ENCODE data around the gene GRAP2.

DNA sequence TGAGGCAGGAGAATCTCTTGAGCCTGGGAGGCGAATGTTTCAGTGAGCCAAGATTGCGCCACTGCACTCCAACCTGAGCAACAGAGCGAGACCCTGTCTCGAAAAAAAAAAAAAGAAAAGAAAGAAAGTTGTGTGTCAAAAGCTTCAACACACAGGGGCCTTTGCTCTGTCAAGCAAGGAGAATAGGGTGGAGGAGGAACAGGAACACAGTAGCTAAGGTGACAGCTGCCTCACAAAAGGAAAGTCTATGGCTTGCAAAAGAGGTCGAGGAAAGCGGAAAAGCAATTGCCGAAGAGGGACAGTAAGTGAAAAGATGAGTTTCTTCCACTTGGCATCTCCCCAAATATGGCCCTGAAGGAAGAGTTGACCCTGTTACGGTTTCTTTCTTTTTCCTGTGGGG, 32.9 kb downstream of the GRAP2 start:
- no peak for TF ChIP-seq SIN3A (IDR thresholded peaks at IDR 0.05; ENCODE audit: borderline replicate concordance, insufficient read depth, low read depth, low read length)
- TF ChIP-seq, protein P1, sequence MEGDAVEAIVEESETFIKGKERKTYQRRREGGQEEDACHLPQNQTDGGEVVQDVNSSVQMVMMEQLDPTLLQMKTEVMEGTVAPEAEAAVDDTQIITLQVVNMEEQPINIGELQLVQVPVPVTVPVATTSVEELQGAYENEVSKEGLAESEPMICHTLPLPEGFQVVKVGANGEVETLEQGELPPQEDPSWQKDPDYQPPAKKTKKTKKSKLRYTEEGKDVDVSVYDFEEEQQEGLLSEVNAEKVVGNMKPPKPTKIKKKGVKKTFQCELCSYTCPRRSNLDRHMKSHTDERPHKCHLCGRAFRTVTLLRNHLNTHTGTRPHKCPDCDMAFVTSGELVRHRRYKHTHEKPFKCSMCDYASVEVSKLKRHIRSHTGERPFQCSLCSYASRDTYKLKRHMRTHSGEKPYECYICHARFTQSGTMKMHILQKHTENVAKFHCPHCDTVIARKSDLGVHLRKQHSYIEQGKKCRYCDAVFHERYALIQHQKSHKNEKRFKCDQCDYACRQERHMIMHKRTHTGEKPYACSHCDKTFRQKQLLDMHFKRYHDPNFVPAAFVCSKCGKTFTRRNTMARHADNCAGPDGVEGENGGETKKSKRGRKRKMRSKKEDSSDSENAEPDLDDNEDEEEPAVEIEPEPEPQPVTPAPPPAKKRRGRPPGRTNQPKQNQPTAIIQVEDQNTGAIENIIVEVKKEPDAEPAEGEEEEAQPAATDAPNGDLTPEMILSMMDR (IDR thresholded peaks at IDR 0.05) = no peak

All from Panc1 (cell line).